Tibial nerve (tissue), 4 donors: ENCODE data around the gene CARMIL1.

Experiments
- EP300 ChIP-seq, 2 donors: sonication (generic); formaldehyde crosslinking; IDR thresholded peaks; one replicate each; pipeline ENCODE4 v1.6.1; 2017; ENCODE audit warnings: antibody characterized with exemption in 2 of 2, mild to moderate bottlenecking in 1 of 2
- POLR2A ChIP-seq, 2 donors: fragments of 450-650 bp; IDR thresholded peaks; one replicate each; pipeline ENCODE4 v1.6.1; 2017; ENCODE audit warnings: antibody characterized with exemption in 2 of 2, mild to moderate bottlenecking in 2 of 2, moderate library complexity in 2 of 2
- TF ChIP-seq, protein P1 (sequence below), 5 experiments: fragments of 200-600 bp in 3 of 5; fragments of 450-650 bp in 2 of 5; sonication (generic) in 3 of 5; IDR thresholded peaks; one replicate each; pipeline ENCODE4 v1.5.1; 2016 to 2019; ENCODE audit warnings: antibody characterized with exemption in 5 of 5, mild to moderate bottlenecking in 3 of 5, moderate library complexity in 2 of 5

DNA sequence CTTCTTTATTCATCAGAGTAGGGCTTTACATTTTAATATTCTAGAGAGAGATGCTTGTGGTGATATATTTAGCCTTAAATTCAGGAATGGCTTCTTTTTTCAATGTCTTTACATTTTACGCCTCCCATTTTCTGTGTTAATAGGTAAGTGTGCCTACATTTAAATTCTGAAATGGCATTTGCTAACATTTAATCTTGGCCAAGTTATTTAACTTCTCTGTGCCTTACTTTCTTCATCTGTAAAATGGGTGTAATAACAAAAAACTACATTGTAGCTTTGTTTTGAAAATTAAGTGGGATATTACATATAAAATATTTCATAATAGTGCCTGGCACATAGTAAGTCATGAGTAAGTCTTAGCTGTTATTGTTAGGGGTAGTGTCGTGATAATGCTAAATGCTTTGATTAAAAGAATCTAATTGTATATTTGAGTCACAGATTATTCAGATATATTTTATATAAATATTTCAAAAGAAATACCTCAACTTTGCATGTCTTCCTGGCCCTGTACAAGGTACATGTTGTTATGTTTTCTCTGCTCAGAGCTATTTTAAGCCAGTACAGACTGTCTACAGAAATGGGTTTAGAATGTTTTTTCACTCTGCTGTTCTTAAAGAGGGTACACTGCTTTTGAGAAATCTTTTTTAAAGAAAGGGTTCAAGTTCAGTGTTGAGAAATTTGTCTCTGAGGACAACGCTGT, 18.8 kb downstream of the CARMIL1 start:
- TF ChIP-seq, protein P1, sequence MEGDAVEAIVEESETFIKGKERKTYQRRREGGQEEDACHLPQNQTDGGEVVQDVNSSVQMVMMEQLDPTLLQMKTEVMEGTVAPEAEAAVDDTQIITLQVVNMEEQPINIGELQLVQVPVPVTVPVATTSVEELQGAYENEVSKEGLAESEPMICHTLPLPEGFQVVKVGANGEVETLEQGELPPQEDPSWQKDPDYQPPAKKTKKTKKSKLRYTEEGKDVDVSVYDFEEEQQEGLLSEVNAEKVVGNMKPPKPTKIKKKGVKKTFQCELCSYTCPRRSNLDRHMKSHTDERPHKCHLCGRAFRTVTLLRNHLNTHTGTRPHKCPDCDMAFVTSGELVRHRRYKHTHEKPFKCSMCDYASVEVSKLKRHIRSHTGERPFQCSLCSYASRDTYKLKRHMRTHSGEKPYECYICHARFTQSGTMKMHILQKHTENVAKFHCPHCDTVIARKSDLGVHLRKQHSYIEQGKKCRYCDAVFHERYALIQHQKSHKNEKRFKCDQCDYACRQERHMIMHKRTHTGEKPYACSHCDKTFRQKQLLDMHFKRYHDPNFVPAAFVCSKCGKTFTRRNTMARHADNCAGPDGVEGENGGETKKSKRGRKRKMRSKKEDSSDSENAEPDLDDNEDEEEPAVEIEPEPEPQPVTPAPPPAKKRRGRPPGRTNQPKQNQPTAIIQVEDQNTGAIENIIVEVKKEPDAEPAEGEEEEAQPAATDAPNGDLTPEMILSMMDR (IDR thresholded peaks at IDR 0.05), result no peak
- TF ChIP-seq EP300 (IDR thresholded peaks at IDR 0.05), result peak in 1 of 2 donors; percentile 22
- no peak for TF ChIP-seq POLR2A (IDR thresholded peaks at IDR 0.05)
